Activated T-cell treated with anti-CD3 and anti-CD28 coated beads, Interleukin-2, amount 50 U/mL, for 72 hours (primary cell): ENCODE results near the gene ARHGAP42. TPM values are rescaled to one million over a fixed set of nuclear protein-coding genes. Genes with fewer than 3 reads are reported as not detected.

ENCODE experiments used
- ATAC-seq, 2 donors: fragments of 150-1000 bp; cut with Tn5 transposase; replicated peaks in 1 of 2; 2 replicates each; pipeline ENCODE4 v1.10.0; 2021; ENCODE audit warnings: moderate library complexity in 2 of 2, mild to moderate bottlenecking in 1 of 2
- DNase-seq, 2 donors: peaks; one replicate each; pipeline ENCODE4 v3.0.0; 2021 to 2022; ENCODE audit warnings: mixed read lengths in 1 of 2
- H3K27ac Mint-ChIP-seq: one replicate; pipeline ENCODE4 v1.8.0; 2022; ENCODE audit warnings: mild to moderate bottlenecking, moderate library complexity, mixed read lengths
- H3K27me3 Mint-ChIP-seq: one replicate; pipeline ENCODE4 v1.8.0; 2022; ENCODE audit warnings: low read depth, mixed read lengths
- H3K36me3 Mint-ChIP-seq, 2 donors: one replicate each; pipeline ENCODE4 v1.8.0; 2022; ENCODE audit warnings: mixed read lengths in 2 of 2, mild to moderate bottlenecking in 1 of 2; ENCODE audit not compliant: insufficient read depth in 2 of 2
- H3K4me1 Mint-ChIP-seq: one replicate; pipeline ENCODE4 v1.8.0; 2022; ENCODE audit warnings: low read depth, mixed read lengths
- H3K4me3 Mint-ChIP-seq, 2 donors: one replicate each; pipeline ENCODE4 v1.8.0; 2022; ENCODE audit warnings: mild to moderate bottlenecking in 2 of 2, mixed read lengths in 2 of 2, moderate library complexity in 2 of 2
- H3K9me3 Mint-ChIP-seq, 2 donors: one replicate each; pipeline ENCODE4 v1.8.0; 2022; ENCODE audit warnings: mixed read lengths in 2 of 2
- total RNA-seq, 2 donors: library from RNA; stranded (reverse); gene quantifications; one replicate each; pipeline ENCODE4 v1.2.3, GENCODE V29; 2022

Gene ARHGAP42
- total RNA-seq, 2 donors from 2014 or later: 0.28 TPM; not detected in 1

- DNase-seq (no peak), ATAC-seq (no peak)
- Mint-ChIP-seq H3K27me3 (no peaks in the 10 kb centered on the region), H3K36me3 (no peaks in the 10 kb centered on the region), H3K9me3 (no peaks in the 10 kb centered on the region), H3K4me1 (no peaks in the 10 kb centered on the region), H3K27ac (no peak overlapping the region), H3K4me3 (no peak overlapping the region)
Measured at GRCh38 chr11:100855466-100856067, 168.5 kb downstream of the ARHGAP42 start.

GRCh38 chr11:100857236-100858005 is 170.3 kb downstream of the ARHGAP42 start:
- ATAC-seq (no peak), DNase-seq (no peak)
- no peaks in the 10 kb centered on the region for H3K4me1 Mint-ChIP-seq
- H3K27ac Mint-ChIP-seq: no peak overlapping the region
- H3K4me3 Mint-ChIP-seq: no peak overlapping the region
- no peaks in the 10 kb centered on the region for H3K36me3 Mint-ChIP-seq
- no peaks in the 10 kb centered on the region for H3K27me3 Mint-ChIP-seq
- H3K9me3 Mint-ChIP-seq: peaks cover 0 to 3% of the 10 kb centered on the region in 2 donors

GRCh38 chr11:100860318-100861155 is 173.4 kb downstream of the ARHGAP42 start:
- Mint-ChIP-seq H3K36me3 (no peaks in the 10 kb centered on the region), H3K27me3 (no peaks in the 10 kb centered on the region), H3K4me1 (no peaks in the 10 kb centered on the region), H3K27ac (no peak overlapping the region), H3K9me3 (peaks cover 0 to 3% of the 10 kb centered on the region in 2 donors), H3K4me3 (no peak overlapping the region)
- no peak for DNase-seq
- ATAC-seq: no peak

GRCh38 chr11:100861212-100861611 is 174.1 kb downstream of the ARHGAP42 start:
- Mint-ChIP-seq H3K36me3 (no peaks in the 10 kb centered on the region), H3K4me3 (no peak overlapping the region), H3K27ac (no peak overlapping the region), H3K9me3 (peaks cover 1 to 5% of the 10 kb centered on the region in 2 donors), H3K4me1 (no peaks in the 10 kb centered on the region), H3K27me3 (no peaks in the 10 kb centered on the region)
- no peak for DNase-seq
- no peak for ATAC-seq

- DNase-seq (no peak), ATAC-seq (no peak)
- Mint-ChIP-seq H3K4me1 (no peaks in the 10 kb centered on the region), H3K36me3 (no peaks in the 10 kb centered on the region), H3K27me3 (no peaks in the 10 kb centered on the region), H3K9me3 (peaks cover 3 to 7% of the 10 kb centered on the region in 2 donors), H3K4me3 (no peak overlapping the region), H3K27ac (no peak overlapping the region)
Measured at GRCh38 chr11:100863080-100863581, 176.0 kb downstream of the ARHGAP42 start.

- Mint-ChIP-seq H3K27ac (no peak overlapping the region), H3K9me3 (peaks cover 3 to 7% of the 10 kb centered on the region in 2 donors), H3K27me3 (no peaks in the 10 kb centered on the region), H3K36me3 (no peaks in the 10 kb centered on the region), H3K4me3 (no peak overlapping the region), H3K4me1 (no peaks in the 10 kb centered on the region)
- ATAC-seq (no peak), DNase-seq (no peak)
Measured at GRCh38 chr11:100865443-100866065, 178.5 kb downstream of the ARHGAP42 start.

GRCh38 chr11:100866453-100866852 is 179.4 kb downstream of the ARHGAP42 start:
- DNase-seq (no peak), ATAC-seq (no peak)
- H3K36me3 Mint-ChIP-seq: no peaks in the 10 kb centered on the region
- no peak overlapping the region for H3K27ac Mint-ChIP-seq
- H3K9me3 Mint-ChIP-seq: peaks cover 3 to 7% of the 10 kb centered on the region in 2 donors
- H3K27me3 Mint-ChIP-seq: no peaks in the 10 kb centered on the region
- no peak overlapping the region for H3K4me3 Mint-ChIP-seq
- H3K4me1 Mint-ChIP-seq: no peaks in the 10 kb centered on the region

- no peak for ATAC-seq
- peaks cover 3 to 4% of the 10 kb centered on the region in 2 donors for H3K9me3 Mint-ChIP-seq
- no peak for DNase-seq
- H3K4me3 Mint-ChIP-seq: no peak overlapping the region
- H3K27me3 Mint-ChIP-seq: no peaks in the 10 kb centered on the region
- no peaks in the 10 kb centered on the region for H3K4me1 Mint-ChIP-seq
- H3K36me3 Mint-ChIP-seq: no peaks in the 10 kb centered on the region
- H3K27ac Mint-ChIP-seq: no peak overlapping the region
Measured at GRCh38 chr11:100867606-100868005, 180.5 kb downstream of the ARHGAP42 start.

- Mint-ChIP-seq H3K4me1 (no peaks in the 10 kb centered on the region), H3K4me3 (no peak overlapping the region), H3K36me3 (no peaks in the 10 kb centered on the region), H3K27ac (no peak overlapping the region), H3K9me3 (peaks cover 3 to 6% of the 10 kb centered on the region in 2 donors), H3K27me3 (no peaks in the 10 kb centered on the region)
- ATAC-seq (no peak), DNase-seq (no peak)
Measured at GRCh38 chr11:100869328-100869727, 182.2 kb downstream of the ARHGAP42 start.

GRCh38 chr11:100870138-100870537 is 183.1 kb downstream of the ARHGAP42 start:
- DNase-seq (no peak), ATAC-seq (no peak)
- Mint-ChIP-seq H3K4me1 (no peaks in the 10 kb centered on the region), H3K4me3 (no peak overlapping the region), H3K9me3 (peaks cover 3 to 6% of the 10 kb centered on the region in 2 donors), H3K36me3 (no peaks in the 10 kb centered on the region), H3K27me3 (no peaks in the 10 kb centered on the region), H3K27ac (no peak overlapping the region)

GRCh38 chr11:100872951-100873740 is 186.1 kb downstream of the ARHGAP42 start:
- Mint-ChIP-seq H3K4me3 (no peak overlapping the region), H3K27me3 (no peaks in the 10 kb centered on the region), H3K27ac (no peak overlapping the region), H3K36me3 (no peaks in the 10 kb centered on the region), H3K9me3 (peaks cover 0 to 5% of the 10 kb centered on the region in 2 donors), H3K4me1 (no peaks in the 10 kb centered on the region)
- DNase-seq (no peak), ATAC-seq (no peak)

- Mint-ChIP-seq H3K9me3 (peaks cover 0 to 5% of the 10 kb centered on the region in 2 donors), H3K36me3 (no peaks in the 10 kb centered on the region), H3K27ac (no peak overlapping the region), H3K4me1 (no peaks in the 10 kb centered on the region), H3K4me3 (no peak overlapping the region), H3K27me3 (no peaks in the 10 kb centered on the region)
- ATAC-seq: no peak
- no peak for DNase-seq
Measured at GRCh38 chr11:100874203-100874602, 187.1 kb downstream of the ARHGAP42 start.
